ENCODE measurements around the gene GNPTG. TPM values are rescaled to one million over a fixed set of nuclear protein-coding genes. Genes with fewer than 3 reads are reported as not detected.
A peak's percentile ranks its signal among the peaks of the same experiment; 100 is the strongest.

Gene GNPTG
- total RNA-seq: 10 to 100 TPM; 57.6 to 61.8 TPM
- long read RNA-seq, transcript GNPTG-201 (11 exons, 1,983 nt): major isoform, 75 of 111 reads
- long read RNA-seq, partial matches to known transcripts: 29 of 111 reads
- long read RNA-seq, other reads (novel, unspliced or antisense): 7 of 111 reads

- peak; percentile 86 for ATAC-seq
- intact Hi-C loops (cut with DNase I, micrococcal nuclease): no loop called here
Observed at GRCh38 chr16:1351582-1352362, at the start of gene GNPTG, which contains the start of gene TSR3. TSS of gene GNPTG (plus strand) at chr16:1351931. CDS start at chr16:1351966, 35 bp downstream. TSS of gene TSR3 (minus strand) at chr16:1351878. CDS start at chr16:1351804, 74 bp downstream.

GRCh38 chr16:1305823-1306222 is 45.9 kb upstream of the GNPTG start:
- DNase-seq (no peak), ATAC-seq (no peak)
- intact Hi-C loops (cut with DNase I, micrococcal nuclease): no loop called here

More at GRCh38 chr16:1351582-1352362, at the start of gene GNPTG, which contains the start of gene TSR3:
- peak; percentile 83 to 89 for DNase-seq

DNA sequence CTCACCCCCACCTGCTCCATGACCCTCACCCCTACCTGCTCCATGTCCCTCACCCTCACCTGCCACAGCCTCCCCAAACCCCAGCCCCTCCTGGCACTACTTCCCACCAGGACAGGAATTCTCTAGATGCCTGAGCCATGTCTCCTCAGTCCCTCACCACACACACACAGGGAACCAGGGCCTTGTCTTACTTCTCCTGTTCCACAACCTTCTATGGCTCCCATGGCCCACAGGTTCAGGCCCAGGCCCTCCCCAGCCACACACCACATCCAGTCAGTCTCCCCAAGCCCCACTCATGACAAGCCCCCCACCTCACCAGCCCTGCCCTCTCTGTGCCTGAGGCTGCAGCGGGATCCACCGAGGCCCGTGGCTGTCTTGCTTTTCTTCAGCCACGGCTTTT is 45.4 kb upstream of the GNPTG start:
- ATAC-seq: no peak
- no peak for DNase-seq
- intact Hi-C loops (cut with DNase I, micrococcal nuclease): no loop called here

GRCh38 chr16:1308036-1308976 is 43.4 kb upstream of the GNPTG start:
- peak; percentile 35 for ATAC-seq
- no peak for DNase-seq
- intact Hi-C loops (cut with DNase I, micrococcal nuclease): no loop called here

DNA sequence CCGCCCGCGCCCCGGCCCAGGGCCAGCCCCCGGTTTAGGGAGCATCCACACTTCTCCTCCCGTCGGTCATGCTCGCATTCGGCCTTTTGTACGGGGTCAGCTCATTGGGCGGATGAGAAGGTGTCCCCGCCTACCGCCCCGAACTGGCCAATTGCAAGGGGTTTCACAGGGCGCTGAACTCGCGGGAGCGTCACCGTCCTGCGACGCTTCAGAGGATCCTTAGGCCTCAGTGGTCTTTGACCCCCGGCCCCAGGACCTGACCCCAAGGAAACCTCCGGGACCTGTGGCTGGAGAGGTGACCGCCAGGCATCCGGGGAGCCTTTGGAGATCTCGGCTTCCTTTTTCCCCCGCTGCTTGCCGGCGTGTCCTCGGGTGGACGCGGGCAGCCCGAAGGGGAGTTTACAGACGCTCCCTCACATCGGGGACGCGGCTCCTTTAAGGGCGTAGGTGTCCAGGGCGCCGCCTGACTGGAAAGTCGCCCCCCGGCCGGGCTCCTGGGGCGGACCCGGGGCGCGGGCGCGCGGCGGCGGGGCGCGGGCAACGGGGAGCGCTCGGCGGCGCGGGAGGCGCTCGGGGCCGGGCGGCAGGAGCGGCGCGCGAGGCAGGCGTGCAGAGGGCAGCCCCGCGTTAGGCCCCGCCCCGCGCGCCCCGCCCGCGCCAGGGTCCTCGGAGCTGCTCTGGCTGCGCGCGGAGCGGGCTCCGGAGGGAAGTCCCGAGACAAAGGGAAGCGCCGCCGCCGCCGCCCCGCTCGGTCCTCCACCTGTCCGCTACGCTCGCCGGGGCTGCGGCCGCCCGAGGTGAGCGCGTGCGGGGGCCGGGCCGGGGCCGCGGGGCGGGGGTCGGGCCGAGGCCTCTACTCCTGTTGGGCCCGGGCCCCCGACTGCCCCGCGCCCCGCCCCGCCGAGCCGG is 42.5 kb upstream of the GNPTG start, which contains the start of gene UBE2I:
Gene UBE2I (plus strand): TSS at position 660 of the 909 bp plus-strand sequence. CDS start 4,395 bp downstream, outside the sequence.
- intact Hi-C loops (cut with DNase I, micrococcal nuclease): no loop called here
- peak; percentile 77 for ATAC-seq

GRCh38 chr16:1309888-1310831 is 41.6 kb upstream of the GNPTG start:
- intact Hi-C loops (cut with DNase I, micrococcal nuclease): no loop called here
- peak; percentile 55 to 73 for DNase-seq
- ATAC-seq: peak; percentile 37

More for the DNA sequence above, 42.5 kb upstream of the GNPTG start, which contains the start of gene UBE2I:
- DNase-seq: peak; percentile 96 to 97

- intact Hi-C loops (cut with DNase I, micrococcal nuclease): no loop called here
- ATAC-seq: peak; percentile 6
- no peak for DNase-seq
Observed at GRCh38 chr16:1310832-1311200, 40.9 kb upstream of the GNPTG start.

GRCh38 chr16:1311212-1311737 is 40.5 kb upstream of the GNPTG start:
- no peak for DNase-seq
- intact Hi-C loops (cut with DNase I, micrococcal nuclease): no loop called here
- ATAC-seq: no peak

DNA sequence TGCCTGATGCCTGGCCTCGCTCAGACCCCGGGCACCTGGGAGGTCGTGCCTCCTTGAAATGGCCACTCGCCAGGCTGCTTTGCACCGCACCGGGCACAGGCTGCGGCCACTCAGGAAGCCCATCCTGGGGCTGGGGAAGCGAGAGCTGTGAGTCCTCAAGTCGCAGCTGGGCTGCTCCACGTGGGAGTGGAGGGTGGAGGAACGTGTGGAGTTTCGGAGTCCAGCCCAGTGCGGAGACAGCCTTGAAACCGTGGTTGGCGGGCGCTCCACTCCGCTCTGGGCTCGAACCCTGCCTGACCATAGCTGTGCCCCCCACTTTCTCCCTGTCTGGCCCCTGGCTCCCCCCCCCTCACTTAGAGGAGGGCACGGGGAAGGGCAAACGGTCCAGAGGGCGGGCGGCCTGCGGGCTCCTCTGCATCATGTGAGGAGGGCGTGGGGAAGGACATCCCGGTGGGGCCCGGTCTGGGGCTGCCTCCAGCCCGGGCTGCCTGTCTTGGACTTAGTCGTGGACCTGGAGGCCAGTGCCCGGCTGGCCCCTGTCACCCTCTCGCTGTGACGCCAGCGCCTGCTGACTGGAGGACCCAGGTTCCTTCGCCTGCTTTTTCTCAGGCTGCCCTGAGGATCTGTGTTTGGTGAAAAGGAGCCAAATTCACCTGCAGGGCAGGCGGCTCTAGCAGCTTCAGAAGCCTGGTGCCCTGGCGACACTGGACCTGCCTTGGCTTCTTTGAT is 39.8 kb upstream of the GNPTG start:
- intact Hi-C loops (cut with DNase I, micrococcal nuclease): no loop called here
- DNase-seq (no peak), ATAC-seq (no peak)

- DNase-seq: no peak
- no peak for ATAC-seq
- intact Hi-C loops (cut with DNase I, micrococcal nuclease): no loop called here
Observed at GRCh38 chr16:1312467-1312816, 39.3 kb upstream of the GNPTG start.

DNA sequence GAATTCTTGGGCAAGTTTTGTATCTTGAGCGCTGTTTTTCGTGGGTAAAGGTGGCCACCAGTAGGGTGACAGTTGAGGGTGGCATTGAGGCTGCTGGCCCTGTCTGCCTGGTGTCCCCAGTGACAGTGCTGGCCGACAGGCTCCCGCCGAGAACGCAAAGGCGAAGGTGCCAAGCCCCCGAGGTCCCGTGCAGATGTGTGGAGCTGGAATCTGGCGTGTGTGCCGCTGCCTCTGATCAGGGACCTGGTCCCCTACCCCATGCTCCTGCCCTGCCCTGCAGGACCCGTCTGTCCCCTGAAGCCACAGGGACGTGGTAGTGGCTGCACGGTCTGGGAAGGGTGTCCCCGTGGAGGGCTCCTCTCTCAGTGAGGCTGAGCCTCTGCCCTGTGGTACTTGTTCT is 38.8 kb upstream of the GNPTG start:
- intact Hi-C loops (cut with DNase I, micrococcal nuclease): no loop called here
- DNase-seq (no peak), ATAC-seq (no peak)

- ATAC-seq (no peak), DNase-seq (no peak)
- intact Hi-C loops (cut with DNase I, micrococcal nuclease): no loop called here
Observed at GRCh38 chr16:1313721-1314369, 37.9 kb upstream of the GNPTG start.

DNA sequence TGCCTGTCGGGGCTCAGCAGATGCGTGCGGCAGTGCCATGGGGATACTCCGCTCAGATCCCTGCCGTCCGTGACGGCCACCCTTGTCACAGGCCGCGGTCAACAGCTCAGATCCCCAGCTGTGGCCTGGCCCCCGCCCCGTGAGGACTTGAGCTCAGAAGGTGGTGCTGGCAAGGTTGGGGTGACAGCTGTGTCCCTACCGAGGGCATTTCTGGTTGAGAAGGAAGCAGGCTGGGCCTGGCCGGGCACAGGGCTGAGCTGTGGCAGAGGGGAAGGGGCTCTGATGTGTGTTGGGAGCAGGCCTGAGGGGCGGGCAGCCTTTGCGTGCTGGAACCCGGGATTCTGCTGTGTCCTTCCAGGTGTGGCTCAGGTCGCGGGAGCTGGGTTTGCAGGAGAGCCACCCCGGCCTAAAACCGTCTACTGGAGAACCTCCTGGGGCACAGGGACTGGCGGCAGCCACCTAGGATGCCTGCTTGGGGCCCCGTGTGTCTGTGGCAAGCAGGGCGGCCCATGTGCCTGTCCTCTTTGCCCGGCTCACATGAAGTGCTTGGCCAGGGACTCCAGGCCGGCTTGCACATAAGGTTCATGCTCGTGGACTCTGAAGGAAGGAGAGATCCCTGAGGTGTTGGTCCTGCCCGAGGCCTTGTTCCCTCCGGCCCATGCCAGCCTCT is 37.2 kb upstream of the GNPTG start:
- ATAC-seq: no peak
- no peak for DNase-seq
- intact Hi-C loops (cut with DNase I, micrococcal nuclease): no loop called here

DNA sequence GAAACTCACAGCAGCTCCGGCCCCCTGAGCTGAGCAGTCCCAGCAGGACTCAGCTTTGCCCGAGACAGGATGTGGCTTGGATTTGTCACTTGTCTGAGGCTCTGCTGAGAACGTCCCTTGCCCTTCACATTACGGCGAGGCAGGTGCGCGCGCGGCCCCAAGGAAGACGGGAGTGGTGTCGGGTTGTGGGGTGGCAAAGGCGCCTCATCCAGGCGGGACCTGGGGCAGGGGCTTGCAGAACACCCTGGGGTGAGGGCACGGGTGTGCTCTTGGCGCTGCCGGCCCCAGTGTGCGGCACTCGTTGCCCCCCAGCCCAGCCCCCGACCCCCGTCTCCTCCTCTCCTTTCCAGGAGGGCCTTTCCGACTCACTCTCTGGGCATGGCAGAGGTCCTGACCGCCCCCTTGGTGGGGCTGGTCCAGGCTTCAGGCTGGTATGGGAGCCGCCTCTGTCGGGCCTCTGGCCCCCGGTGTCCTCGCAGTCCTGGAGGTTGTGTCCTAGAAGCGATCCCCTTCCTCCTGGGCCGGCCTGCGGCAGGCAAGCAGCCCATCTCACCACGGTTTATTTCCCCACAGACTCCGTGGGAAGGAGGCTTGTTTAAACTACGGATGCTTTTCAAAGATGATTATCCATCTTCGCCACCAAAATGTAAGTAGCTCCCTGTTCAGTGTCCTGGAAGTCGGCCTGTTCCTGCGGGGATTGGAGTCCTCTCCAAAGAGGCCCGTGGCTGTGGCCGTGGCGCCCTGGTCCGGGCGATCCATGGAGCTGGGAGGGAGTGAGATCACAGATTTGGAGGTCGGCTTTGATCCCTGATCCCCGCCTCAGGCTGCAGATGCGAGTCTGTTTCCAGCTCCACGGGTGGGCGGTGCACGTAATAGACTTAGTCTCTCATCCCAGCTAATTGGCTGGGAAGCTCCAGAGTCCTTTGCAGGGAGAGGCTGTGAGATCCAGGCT is 36.4 kb upstream of the GNPTG start:
- intact Hi-C loops (cut with DNase I, micrococcal nuclease): no loop called here
- no peak for ATAC-seq

More for the DNA sequence above, 36.4 kb upstream of the GNPTG start:
- no peak for DNase-seq
